Measurements from ENCODE around the gene SLC2A11. TPM values are rescaled to one million over a fixed set of nuclear protein-coding genes. Genes with fewer than 3 reads are reported as not detected.

SLC2A11 gene
- polyA plus RNA-seq, 2 of the 4 experiments (the other 2 are of a cell fraction): 5.6 to 12.4 TPM

DNA sequence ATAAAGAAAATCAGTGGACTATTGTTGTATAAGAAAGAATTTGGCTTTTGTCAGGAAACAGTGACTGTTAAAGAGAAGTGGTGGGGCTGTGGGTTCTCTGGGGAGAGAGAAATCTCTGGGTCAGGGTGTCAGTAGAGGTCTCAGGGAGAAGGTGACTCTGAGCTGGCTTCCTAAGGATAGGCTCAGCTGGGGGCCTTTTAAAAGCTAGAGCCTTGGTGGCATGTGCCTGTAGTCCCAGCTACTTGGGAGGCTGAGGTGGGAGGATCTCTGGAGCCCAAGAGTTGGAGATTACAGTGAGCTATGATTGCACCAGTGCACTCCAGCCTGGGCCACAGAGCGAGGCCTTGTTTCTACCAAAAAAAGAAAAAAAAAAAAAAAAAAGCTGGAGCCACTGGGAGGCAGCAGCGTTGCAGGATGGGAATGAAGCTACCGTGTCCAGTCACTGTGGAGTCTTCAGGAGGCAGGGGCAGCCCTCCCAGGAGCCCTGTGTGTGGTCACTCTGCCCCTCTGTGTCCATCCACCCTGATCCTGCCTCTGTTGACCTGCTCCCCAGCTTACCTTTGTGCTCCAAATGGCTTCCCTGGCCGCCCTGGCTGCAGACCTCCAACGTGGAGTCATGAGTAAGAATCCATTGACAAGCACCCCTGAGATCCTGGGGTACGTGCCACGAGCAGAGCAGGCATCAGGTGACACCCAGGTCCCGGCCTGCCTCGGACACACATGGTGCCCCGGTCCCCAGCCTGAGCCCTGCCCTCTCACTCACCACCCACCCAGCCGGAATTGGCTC lies 31.1 kb downstream of the SLC2A11 start:
- TF ChIP-seq SREBF2 (IDR thresholded peaks at IDR 0.05) (no peak), SMC3 (IDR thresholded peaks at IDR 0.05) (peak; percentile 41; the same call in 2 of the 3 replicates), RAD21 (conservative IDR thresholded peaks at IDR 0.05 in 1 of 2, IDR thresholded peaks at IDR 0.05 in 1 of 2) (peak; percentile 52 to 57; a peak in 4 of 5 replicates), HOXB13 (CRISPR knock-in tag; IDR thresholded peaks at IDR 0.05; ENCODE audit: low read depth) (no peak), KDM1A (IDR thresholded peaks at IDR 0.05; ENCODE audit: low read depth) (no peak)
- Histone ChIP-seq H3K27ac (peak overlapping the region; percentile 59 to 86), H3K4me3 (no peak overlapping the region), H3K4me1 (peaks cover 21% of the 10 kb centered on the region), H3K4me2 (peak overlapping the region; percentile 24), H3K9me3 (no peaks in the 10 kb centered on the region)
- 52% methylated on average over 5 of the region's 11 CpGs for WGBS (ENCODE audit: missing lambda C conversion rate)
- POLR2A ChIA-PET: interaction anchor here (0.6 to 1.0 kb wide), 3 partner anchors 31 to 67 kb away, joined by 3 to 8 read pairs (median 4); partner anchors contain the start of gene SLC2A11
- ATAC-seq (peak; percentile 66 to 77; a peak in 5 of 6 replicates), FAIRE-seq (no peak), DNase-seq (ENCODE audit: low read depth in 1 of 2, low spot score in 1 of 2) (peak; percentile 15 to 39)
- CTCF ChIA-PET: interaction anchor here (0.7 to 2.0 kb wide), 9 partner anchors 10 to 68 kb away, joined by 3 to 10 read pairs (median 4); partner anchors contain the start of gene SLC2A11

DNA sequence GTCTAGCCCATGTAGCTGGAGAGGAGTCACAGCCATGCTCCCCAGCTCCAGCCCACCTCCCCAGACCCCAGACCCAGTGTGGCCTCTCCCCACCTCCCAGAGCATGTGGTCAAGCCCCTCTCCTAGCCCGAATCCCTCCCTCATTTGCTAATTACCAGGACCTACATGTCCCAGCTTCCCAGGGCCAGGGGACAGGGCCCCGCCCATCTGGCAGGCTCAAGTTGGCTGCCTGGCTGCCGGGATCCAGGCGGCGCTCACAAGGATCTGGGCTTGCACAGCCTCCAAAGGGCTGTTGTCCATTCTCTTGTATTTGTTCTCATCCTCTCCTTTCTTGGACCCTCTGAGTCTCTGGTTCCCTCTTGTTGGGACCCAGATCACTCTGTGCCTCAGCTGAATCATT lies 31.9 kb downstream of the SLC2A11 start:
- H3K4me3 ChIP-seq: no peak overlapping the region
- no peak for ATAC-seq
- H3K4me2 ChIP-seq: no peak overlapping the region
- no peaks in the 10 kb centered on the region for H3K9me3 ChIP-seq
- ChIA-PET POLR2A (interaction anchor here (1.0 kb wide), 1 partner anchor 32 kb away, joined by 8 read pairs; the partner anchor contains the start of gene SLC2A11), CTCF (interaction anchor here (0.7 to 2.0 kb wide), 8 partner anchors 13 to 67 kb away, joined by 3 to 10 read pairs (median 4); partner anchors contain the start of gene SLC2A11)
- 75% methylated on average over 5 of the region's 5 CpGs for WGBS (ENCODE audit: missing lambda C conversion rate)
- H3K27ac ChIP-seq: peak overlapping the region in 1 of 2 experiments; percentile 86; a peak in 2 of 6 replicates
- no peak for TF ChIP-seq CEBPB (IDR thresholded peaks at IDR 0.05)
- no peak for TF ChIP-seq HDAC2 (IDR thresholded peaks at IDR 0.05)
- TF ChIP-seq RARB (CRISPR knock-in tag; IDR thresholded peaks at IDR 0.05): no peak
- TF ChIP-seq ZFP36 (IDR thresholded peaks at IDR 0.05; ENCODE audit: borderline replicate concordance, partially characterized antibody): no peak
- TF ChIP-seq, protein P1, sequence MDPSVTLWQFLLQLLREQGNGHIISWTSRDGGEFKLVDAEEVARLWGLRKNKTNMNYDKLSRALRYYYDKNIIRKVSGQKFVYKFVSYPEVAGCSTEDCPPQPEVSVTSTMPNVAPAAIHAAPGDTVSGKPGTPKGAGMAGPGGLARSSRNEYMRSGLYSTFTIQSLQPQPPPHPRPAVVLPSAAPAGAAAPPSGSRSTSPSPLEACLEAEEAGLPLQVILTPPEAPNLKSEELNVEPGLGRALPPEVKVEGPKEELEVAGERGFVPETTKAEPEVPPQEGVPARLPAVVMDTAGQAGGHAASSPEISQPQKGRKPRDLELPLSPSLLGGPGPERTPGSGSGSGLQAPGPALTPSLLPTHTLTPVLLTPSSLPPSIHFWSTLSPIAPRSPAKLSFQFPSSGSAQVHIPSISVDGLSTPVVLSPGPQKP (IDR thresholded peaks at IDR 0.05; ENCODE audit: low read depth, low read length): no peak
- no peak for TF ChIP-seq ZSCAN20 (CRISPR knock-in tag; IDR thresholded peaks at IDR 0.05)
- no peak for TF ChIP-seq POLR2AphosphoS2 (conservative IDR thresholded peaks at IDR 0.05; ENCODE audit: low read length)
- TF ChIP-seq, protein P2, sequence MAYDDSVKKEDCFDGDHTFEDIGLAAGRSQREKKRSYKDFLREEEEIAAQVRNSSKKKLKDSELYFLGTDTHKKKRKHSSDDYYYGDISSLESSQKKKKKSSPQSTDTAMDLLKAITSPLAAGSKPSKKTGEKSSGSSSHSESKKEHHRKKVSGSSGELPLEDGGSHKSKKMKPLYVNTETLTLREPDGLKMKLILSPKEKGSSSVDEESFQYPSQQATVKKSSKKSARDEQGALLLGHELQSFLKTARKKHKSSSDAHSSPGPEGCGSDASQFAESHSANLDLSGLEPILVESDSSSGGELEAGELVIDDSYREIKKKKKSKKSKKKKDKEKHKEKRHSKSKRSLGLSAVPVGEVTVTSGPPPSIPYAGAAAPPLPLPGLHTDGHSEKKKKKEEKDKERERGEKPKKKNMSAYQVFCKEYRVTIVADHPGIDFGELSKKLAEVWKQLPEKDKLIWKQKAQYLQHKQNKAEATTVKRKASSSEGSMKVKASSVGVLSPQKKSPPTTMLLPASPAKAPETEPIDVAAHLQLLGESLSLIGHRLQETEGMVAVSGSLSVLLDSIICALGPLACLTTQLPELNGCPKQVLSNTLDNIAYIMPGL (CRISPR knock-in tag; IDR thresholded peaks at IDR 0.05; ENCODE audit: borderline replicate concordance): no peak
- TF ChIP-seq ESRRA (IDR thresholded peaks at IDR 0.05; ENCODE audit: borderline replicate concordance, low read length): no peak
- no peak for TF ChIP-seq GATA3 (IDR thresholded peaks at IDR 0.05; ENCODE audit: borderline replicate concordance)
- no peak for TF ChIP-seq SMC3 (IDR thresholded peaks at IDR 0.05)
- TF ChIP-seq, protein P3, sequence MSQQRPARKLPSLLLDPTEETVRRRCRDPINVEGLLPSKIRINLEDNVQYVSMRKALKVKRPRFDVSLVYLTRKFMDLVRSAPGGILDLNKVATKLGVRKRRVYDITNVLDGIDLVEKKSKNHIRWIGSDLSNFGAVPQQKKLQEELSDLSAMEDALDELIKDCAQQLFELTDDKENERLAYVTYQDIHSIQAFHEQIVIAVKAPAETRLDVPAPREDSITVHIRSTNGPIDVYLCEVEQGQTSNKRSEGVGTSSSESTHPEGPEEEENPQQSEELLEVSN (IDR thresholded peaks at IDR 0.05; ENCODE audit: borderline replicate concordance, low read depth): no peak
- no peak for TF ChIP-seq RNF2 (IDR thresholded peaks at IDR 0.05; ENCODE audit: borderline replicate concordance, low read depth)
- TF ChIP-seq, protein P4, sequence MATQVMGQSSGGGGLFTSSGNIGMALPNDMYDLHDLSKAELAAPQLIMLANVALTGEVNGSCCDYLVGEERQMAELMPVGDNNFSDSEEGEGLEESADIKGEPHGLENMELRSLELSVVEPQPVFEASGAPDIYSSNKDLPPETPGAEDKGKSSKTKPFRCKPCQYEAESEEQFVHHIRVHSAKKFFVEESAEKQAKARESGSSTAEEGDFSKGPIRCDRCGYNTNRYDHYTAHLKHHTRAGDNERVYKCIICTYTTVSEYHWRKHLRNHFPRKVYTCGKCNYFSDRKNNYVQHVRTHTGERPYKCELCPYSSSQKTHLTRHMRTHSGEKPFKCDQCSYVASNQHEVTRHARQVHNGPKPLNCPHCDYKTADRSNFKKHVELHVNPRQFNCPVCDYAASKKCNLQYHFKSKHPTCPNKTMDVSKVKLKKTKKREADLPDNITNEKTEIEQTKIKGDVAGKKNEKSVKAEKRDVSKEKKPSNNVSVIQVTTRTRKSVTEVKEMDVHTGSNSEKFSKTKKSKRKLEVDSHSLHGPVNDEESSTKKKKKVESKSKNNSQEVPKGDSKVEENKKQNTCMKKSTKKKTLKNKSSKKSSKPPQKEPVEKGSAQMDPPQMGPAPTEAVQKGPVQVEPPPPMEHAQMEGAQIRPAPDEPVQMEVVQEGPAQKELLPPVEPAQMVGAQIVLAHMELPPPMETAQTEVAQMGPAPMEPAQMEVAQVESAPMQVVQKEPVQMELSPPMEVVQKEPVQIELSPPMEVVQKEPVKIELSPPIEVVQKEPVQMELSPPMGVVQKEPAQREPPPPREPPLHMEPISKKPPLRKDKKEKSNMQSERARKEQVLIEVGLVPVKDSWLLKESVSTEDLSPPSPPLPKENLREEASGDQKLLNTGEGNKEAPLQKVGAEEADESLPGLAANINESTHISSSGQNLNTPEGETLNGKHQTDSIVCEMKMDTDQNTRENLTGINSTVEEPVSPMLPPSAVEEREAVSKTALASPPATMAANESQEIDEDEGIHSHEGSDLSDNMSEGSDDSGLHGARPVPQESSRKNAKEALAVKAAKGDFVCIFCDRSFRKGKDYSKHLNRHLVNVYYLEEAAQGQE (IDR thresholded peaks at IDR 0.05): no peak
- TF ChIP-seq EHF (CRISPR knock-in tag; IDR thresholded peaks at IDR 0.05): no peak
- TF ChIP-seq MAFK (IDR thresholded peaks at IDR 0.05; ENCODE audit: partially characterized antibody): no peak
- TF ChIP-seq RCOR1 (IDR thresholded peaks at IDR 0.05; ENCODE audit: low read depth, low read length): no peak
- no peak for TF ChIP-seq TFCP2L1 (CRISPR knock-in tag; IDR thresholded peaks at IDR 0.05)
- peaks cover 21% of the 10 kb centered on the region for H3K4me1 ChIP-seq
- no peak for FAIRE-seq
- no peak for DNase-seq (ENCODE audit: low read depth in 1 of 2, low spot score in 1 of 2)

Measured in A549 (cell line).